GM19397 (cell line): Measurements from ENCODE around the gene PHACTR4.
"Not testable (repeated sequence)": the region's sequence is repeated elsewhere in the genome, so short reads cannot be mapped to it uniquely, and the experiment has no call there.

Experiments
- ATAC-seq: cut with Tn5 transposase; IDR thresholded peaks from one replicate; pipeline ENCODE4 v1.9.1; 2021; ENCODE audit warnings: mild to moderate bottlenecking, moderate library complexity; ENCODE audit not compliant: unreplicated experiment

The PHACTR4 gene

GRCh38 chr1:28482138-28482537, 112.6 kb downstream of the PHACTR4 start:
- no peak for ATAC-seq

GRCh38 chr1:28482702-28483101, 113.2 kb downstream of the PHACTR4 start:
- ATAC-seq = no peak

GRCh38 chr1:28494737-28495136, 125.2 kb downstream of the PHACTR4 start:
- ATAC-seq = no peak

GRCh38 chr1:28499553-28499952, 130.0 kb downstream of the PHACTR4 start:
- no peak for ATAC-seq

- no peak for ATAC-seq
These were observed 132.4 kb downstream of the PHACTR4 start for GRCh38 chr1:28501925-28502324.

GRCh38 chr1:28503117-28503516, 133.6 kb downstream of the PHACTR4 start:
- no peak for ATAC-seq

GRCh38 chr1:28505406-28506187, 136.1 kb downstream of the PHACTR4 start, which contains the start of gene RCC1:
Gene RCC1, plus strand, starts transcription at chr1:28506043. Its CDS starts 23,824 bp downstream, at chr1:28529867.
- peak; percentile 76 for ATAC-seq

- ATAC-seq = no peak
These were observed 137.3 kb downstream of the PHACTR4 start for GRCh38 chr1:28506907-28507246.

- ATAC-seq = no peak
These were observed 137.7 kb downstream of the PHACTR4 start for GRCh38 chr1:28507247-28507645.

GRCh38 chr1:28507646-28508434, 138.3 kb downstream of the PHACTR4 start:
- ATAC-seq = no peak

GRCh38 chr1:28508435-28508754, 138.9 kb downstream of the PHACTR4 start:
- ATAC-seq = no peak

- ATAC-seq = no peak
These were observed 140.2 kb downstream of the PHACTR4 start for GRCh38 chr1:28509705-28510272.

GRCh38 chr1:28510273-28510969, 140.9 kb downstream of the PHACTR4 start:
- no peak for ATAC-seq

GRCh38 chr1:28510970-28511440, 141.5 kb downstream of the PHACTR4 start:
- ATAC-seq = no peak

- no peak for ATAC-seq
These were observed 142.6 kb downstream of the PHACTR4 start for GRCh38 chr1:28512058-28512611.

- ATAC-seq = not testable (repeated sequence)
These were observed 144.9 kb downstream of the PHACTR4 start for GRCh38 chr1:28514445-28514933.

- ATAC-seq = no peak
These were observed 147.0 kb downstream of the PHACTR4 start for GRCh38 chr1:28516518-28516956.

- ATAC-seq = no peak
These were observed 148.1 kb downstream of the PHACTR4 start for GRCh38 chr1:28517649-28517999.

- ATAC-seq = peak; percentile 69
These were observed 148.6 kb downstream of the PHACTR4 start for GRCh38 chr1:28518000-28518744.

- ATAC-seq = peak; percentile 6
These were observed 149.3 kb downstream of the PHACTR4 start for GRCh38 chr1:28518745-28519341.
